ENCODE results near the gene LDLRAD3. TPM values are rescaled to one million over a fixed set of nuclear protein-coding genes. Genes with fewer than 3 reads are reported as not detected.

The LDLRAD3 gene
- total RNA-seq, 1 donor from 2014 or later = 19.6 TPM

GRCh38 chr11:36162006-36162882 is 218.4 kb downstream of the LDLRAD3 start:
- H3K27me3 Mint-ChIP-seq = no peaks in the 10 kb centered on the region
- no peaks in the 10 kb centered on the region for H3K36me3 Mint-ChIP-seq (ENCODE audit: insufficient read depth)
- H3K4me1 Mint-ChIP-seq (ENCODE audit: low read depth) = peaks cover 6% of the 10 kb centered on the region
- DNase-seq (ENCODE audit: low spot score, unreplicated experiment) = no peak
- TF ChIP-seq, protein P1, sequence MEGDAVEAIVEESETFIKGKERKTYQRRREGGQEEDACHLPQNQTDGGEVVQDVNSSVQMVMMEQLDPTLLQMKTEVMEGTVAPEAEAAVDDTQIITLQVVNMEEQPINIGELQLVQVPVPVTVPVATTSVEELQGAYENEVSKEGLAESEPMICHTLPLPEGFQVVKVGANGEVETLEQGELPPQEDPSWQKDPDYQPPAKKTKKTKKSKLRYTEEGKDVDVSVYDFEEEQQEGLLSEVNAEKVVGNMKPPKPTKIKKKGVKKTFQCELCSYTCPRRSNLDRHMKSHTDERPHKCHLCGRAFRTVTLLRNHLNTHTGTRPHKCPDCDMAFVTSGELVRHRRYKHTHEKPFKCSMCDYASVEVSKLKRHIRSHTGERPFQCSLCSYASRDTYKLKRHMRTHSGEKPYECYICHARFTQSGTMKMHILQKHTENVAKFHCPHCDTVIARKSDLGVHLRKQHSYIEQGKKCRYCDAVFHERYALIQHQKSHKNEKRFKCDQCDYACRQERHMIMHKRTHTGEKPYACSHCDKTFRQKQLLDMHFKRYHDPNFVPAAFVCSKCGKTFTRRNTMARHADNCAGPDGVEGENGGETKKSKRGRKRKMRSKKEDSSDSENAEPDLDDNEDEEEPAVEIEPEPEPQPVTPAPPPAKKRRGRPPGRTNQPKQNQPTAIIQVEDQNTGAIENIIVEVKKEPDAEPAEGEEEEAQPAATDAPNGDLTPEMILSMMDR (IDR thresholded peaks at IDR 0.05; ENCODE audit: unreplicated experiment) = no peak
- H3K9me3 Mint-ChIP-seq (ENCODE audit: low read depth) = no peaks in the 10 kb centered on the region
- H3K4me3 Mint-ChIP-seq (ENCODE audit: low read depth) = no peak overlapping the region
- no peak overlapping the region for H3K27ac Mint-ChIP-seq

- Mint-ChIP-seq H3K27me3 (no peaks in the 10 kb centered on the region), H3K4me1 (ENCODE audit: low read depth) (peaks cover 11% of the 10 kb centered on the region), H3K27ac (no peak overlapping the region), H3K36me3 (ENCODE audit: insufficient read depth) (no peaks in the 10 kb centered on the region), H3K9me3 (ENCODE audit: low read depth) (no peaks in the 10 kb centered on the region), H3K4me3 (ENCODE audit: low read depth) (no peak overlapping the region)
- DNase-seq (ENCODE audit: low spot score, unreplicated experiment) = no peak
- TF ChIP-seq, protein P1 (IDR thresholded peaks at IDR 0.05; ENCODE audit: unreplicated experiment) = no peak
Observed at GRCh38 chr11:36162883-36163434, 219.1 kb downstream of the LDLRAD3 start.

DNA sequence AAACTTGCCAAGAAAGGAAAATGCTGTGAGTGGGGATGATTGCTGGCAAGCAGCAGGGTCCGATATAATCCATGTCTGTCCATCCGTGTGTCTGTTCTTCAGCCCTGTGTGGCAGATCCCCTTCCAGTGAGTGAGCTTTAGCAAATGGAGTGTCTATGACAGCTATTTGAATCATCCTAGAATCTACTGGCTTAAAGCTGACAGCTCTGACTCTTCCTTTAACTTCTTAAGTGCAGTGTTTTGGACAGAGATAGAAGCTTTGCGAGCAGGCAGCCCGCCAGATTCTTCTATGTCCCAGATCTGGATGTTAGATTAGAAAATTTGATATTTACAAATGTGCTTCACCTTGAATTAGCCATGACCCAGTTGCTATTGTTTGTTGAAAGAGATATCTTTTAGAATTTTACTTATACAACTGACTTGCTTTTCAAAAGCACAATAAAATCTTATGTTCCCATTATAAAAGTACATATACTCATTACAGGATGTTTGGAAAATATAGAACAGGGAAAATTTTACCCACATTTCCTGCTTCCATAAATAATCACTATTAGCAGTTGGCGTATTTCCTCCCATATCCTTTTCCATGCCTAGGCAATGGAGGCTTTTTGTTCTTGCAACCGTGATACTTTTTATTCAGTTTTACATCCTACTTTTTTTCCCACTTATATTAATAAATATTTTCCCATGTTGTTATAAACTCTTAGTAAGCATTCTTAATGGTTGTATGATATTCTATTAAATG is 220.8 kb downstream of the LDLRAD3 start:
- TF ChIP-seq, protein P1 (IDR thresholded peaks at IDR 0.05; ENCODE audit: unreplicated experiment) = no peak

GRCh38 chr11:36165621-36166397 is 221.9 kb downstream of the LDLRAD3 start:
- no peak for DNase-seq (ENCODE audit: low spot score, unreplicated experiment)
- no peaks in the 10 kb centered on the region for H3K9me3 Mint-ChIP-seq (ENCODE audit: low read depth)
- TF ChIP-seq, protein P1 (IDR thresholded peaks at IDR 0.05; ENCODE audit: unreplicated experiment) = no peak
- H3K4me1 Mint-ChIP-seq (ENCODE audit: low read depth) = peaks cover 26% of the 10 kb centered on the region
- peak overlapping the region; percentile 84 for H3K27ac Mint-ChIP-seq
- no peaks in the 10 kb centered on the region for H3K36me3 Mint-ChIP-seq (ENCODE audit: insufficient read depth)
- H3K4me3 Mint-ChIP-seq (ENCODE audit: low read depth) = no peak overlapping the region
- no peaks in the 10 kb centered on the region for H3K27me3 Mint-ChIP-seq

More for the DNA sequence above, 220.8 kb downstream of the LDLRAD3 start:
- Mint-ChIP-seq H3K36me3 (ENCODE audit: insufficient read depth) (no peaks in the 10 kb centered on the region), H3K27me3 (no peaks in the 10 kb centered on the region), H3K4me3 (ENCODE audit: low read depth) (no peak overlapping the region), H3K4me1 (ENCODE audit: low read depth) (peaks cover 26% of the 10 kb centered on the region), H3K9me3 (ENCODE audit: low read depth) (no peaks in the 10 kb centered on the region), H3K27ac (no peak overlapping the region)
- no peak for DNase-seq (ENCODE audit: low spot score, unreplicated experiment)

Data from progenitor cell of endocrine pancreas (in vitro differentiated cells).